ENCODE results near the gene BCL2L12. TPM values are rescaled to one million over a fixed set of nuclear protein-coding genes. Genes with fewer than 3 reads are reported as not detected.
A peak's percentile ranks its signal among the peaks of the same experiment; 100 is the strongest.

Gene BCL2L12
- total and polyA plus RNA-seq, 3 experiments from 2014 or later, result 18.9 to 70.9 (median 68.2) TPM

GRCh38 chr19:49684983-49685553, 19.3 kb downstream of the BCL2L12 start:
- ChIA-PET CTCF (interaction anchor here (0.8 kb wide), 1 partner anchor 11 kb away, joined by 3 read pairs; no protein-coding TSS in a partner anchor), POLR2A (interaction anchor here (0.5 to 0.7 kb wide), 3 partner anchors 94 to 293 kb away, joined by 3 to 7 read pairs (median 3); no protein-coding TSS in a partner anchor)
- Mint-ChIP-seq H3K36me3 (peaks cover 4 to 66% (median 9%) of the 10 kb centered on the region in 3 donors), H3K4me3 (no peak overlapping the region), H3K27ac (peak overlapping the region in 1 of 8 donors; percentile 54), H3K9me3 (no peaks in the 10 kb centered on the region), H3K27me3 (peaks cover 2 to 3% of the 10 kb centered on the region in 2 donors), H3K4me1 (peaks cover 6 to 22% (median 7%) of the 10 kb centered on the region in 3 donors)
- Histone ChIP-seq H3K9me3 (ENCODE audit: low read length) (no peaks in the 10 kb centered on the region), H3K36me3 (ENCODE audit: insufficient read depth, low read length) (peaks cover 15% of the 10 kb centered on the region), H3K4me1 (ENCODE audit: insufficient read depth, low read length) (peaks cover 12% of the 10 kb centered on the region), H3K4me3 (ENCODE audit: low read length) (no peak overlapping the region), H3K27ac (ENCODE audit: low read depth, low read length) (no peak overlapping the region), H3K27me3 (ENCODE audit: insufficient read depth, low read length, poor library complexity, severe bottlenecking) (no peaks in the 10 kb centered on the region)
- DNase-seq, result no peak

GRCh38 chr19:49685845-49686332, 20.2 kb downstream of the BCL2L12 start:
- no peak for DNase-seq
- no peaks in the 10 kb centered on the region for H3K9me3 Mint-ChIP-seq
- H3K27me3 Mint-ChIP-seq, result peaks cover 8 to 11% of the 10 kb centered on the region in 2 donors
- Histone ChIP-seq H3K4me3 (ENCODE audit: low read length) (no peak overlapping the region), H3K9me3 (ENCODE audit: low read length) (no peaks in the 10 kb centered on the region), H3K27ac (ENCODE audit: low read depth, low read length) (no peak overlapping the region), H3K36me3 (ENCODE audit: insufficient read depth, low read length) (peaks cover 15% of the 10 kb centered on the region), H3K27me3 (ENCODE audit: insufficient read depth, low read length, poor library complexity, severe bottlenecking) (no peaks in the 10 kb centered on the region), H3K4me1 (ENCODE audit: insufficient read depth, low read length) (peaks cover 13% of the 10 kb centered on the region)
- CTCF ChIA-PET, result no interaction called here
- H3K4me1 Mint-ChIP-seq, result peaks cover 9 to 22% (median 10%) of the 10 kb centered on the region in 3 donors
- H3K36me3 Mint-ChIP-seq, result peaks cover 5 to 65% (median 8%) of the 10 kb centered on the region in 3 donors
- no peak overlapping the region for H3K27ac Mint-ChIP-seq
- H3K4me3 Mint-ChIP-seq, result no peak overlapping the region
- POLR2A ChIA-PET, result interaction anchor here (0.5 to 0.6 kb wide), 2 partner anchors 95 to 294 kb away, joined by 3 to 7 read pairs; no protein-coding TSS in a partner anchor

GRCh38 chr19:49686503-49687088, 20.9 kb downstream of the BCL2L12 start:
- H3K27ac Mint-ChIP-seq, result no peak overlapping the region
- H3K9me3 Mint-ChIP-seq, result no peaks in the 10 kb centered on the region
- no peak overlapping the region for H3K4me3 Mint-ChIP-seq
- Histone ChIP-seq H3K4me3 (ENCODE audit: low read length) (no peak overlapping the region), H3K27ac (ENCODE audit: low read depth, low read length) (no peak overlapping the region), H3K4me1 (ENCODE audit: insufficient read depth, low read length) (peaks cover 17% of the 10 kb centered on the region), H3K27me3 (ENCODE audit: insufficient read depth, low read length, poor library complexity, severe bottlenecking) (no peaks in the 10 kb centered on the region), H3K36me3 (ENCODE audit: insufficient read depth, low read length) (peaks cover 15% of the 10 kb centered on the region), H3K9me3 (ENCODE audit: low read length) (no peaks in the 10 kb centered on the region)
- ChIA-PET CTCF (interaction anchor here (1.0 to 1.6 kb wide), 2 partner anchors 8 to 116 kb away, joined by 3 to 5 read pairs; no protein-coding TSS in a partner anchor), POLR2A (no interaction called here)
- peaks cover 13 to 26% (median 14%) of the 10 kb centered on the region in 3 donors for H3K4me1 Mint-ChIP-seq
- peaks cover 13 to 15% of the 10 kb centered on the region in 2 donors for H3K27me3 Mint-ChIP-seq
- H3K36me3 Mint-ChIP-seq, result peaks cover 3 to 60% (median 8%) of the 10 kb centered on the region in 3 donors
- no peak for DNase-seq

GRCh38 chr19:49687150-49687549, 21.4 kb downstream of the BCL2L12 start:
- Histone ChIP-seq H3K4me1 (ENCODE audit: insufficient read depth, low read length) (peaks cover 17% of the 10 kb centered on the region), H3K27me3 (ENCODE audit: insufficient read depth, low read length, poor library complexity, severe bottlenecking) (no peaks in the 10 kb centered on the region), H3K4me3 (ENCODE audit: low read length) (no peak overlapping the region), H3K9me3 (ENCODE audit: low read length) (no peaks in the 10 kb centered on the region), H3K27ac (ENCODE audit: low read depth, low read length) (no peak overlapping the region), H3K36me3 (ENCODE audit: insufficient read depth, low read length) (peaks cover 11% of the 10 kb centered on the region)
- no peak overlapping the region for H3K4me3 Mint-ChIP-seq
- H3K36me3 Mint-ChIP-seq, result peaks cover 3 to 55% (median 8%) of the 10 kb centered on the region in 3 donors
- DNase-seq, result no peak
- no peak overlapping the region for H3K27ac Mint-ChIP-seq
- H3K27me3 Mint-ChIP-seq, result peaks cover 13 to 16% of the 10 kb centered on the region in 2 donors
- peaks cover 13 to 27% (median 14%) of the 10 kb centered on the region in 3 donors for H3K4me1 Mint-ChIP-seq
- CTCF ChIA-PET, result interaction anchor here (1.0 to 1.6 kb wide), 2 partner anchors 8 to 117 kb away, joined by 3 to 5 read pairs; no protein-coding TSS in a partner anchor
- H3K9me3 Mint-ChIP-seq, result no peaks in the 10 kb centered on the region
- POLR2A ChIA-PET, result interaction anchor here (0.5 kb wide), 1 partner anchor 96 kb away, joined by 4 read pairs; no protein-coding TSS in a partner anchor

GRCh38 chr19:49687566-49688316, 22.0 kb downstream of the BCL2L12 start:
- Mint-ChIP-seq H3K9me3 (no peaks in the 10 kb centered on the region), H3K36me3 (peaks cover 3 to 50% (median 5%) of the 10 kb centered on the region in 3 donors), H3K27ac (no peak overlapping the region), H3K4me1 (peaks cover 14 to 31% (median 14%) of the 10 kb centered on the region in 3 donors), H3K27me3 (peaks cover 13 to 19% of the 10 kb centered on the region in 2 donors), H3K4me3 (peak overlapping the region in 1 of 7 donors; percentile 59)
- no peak overlapping the region for H3K4me3 ChIP-seq (ENCODE audit: low read length)
- peaks cover 7% of the 10 kb centered on the region for H3K36me3 ChIP-seq (ENCODE audit: insufficient read depth, low read length)
- POLR2A ChIA-PET, result interaction anchor here (0.5 kb wide), 1 partner anchor 97 kb away, joined by 4 read pairs; no protein-coding TSS in a partner anchor
- H3K27me3 ChIP-seq (ENCODE audit: insufficient read depth, low read length, poor library complexity, severe bottlenecking), result no peaks in the 10 kb centered on the region
- CTCF ChIA-PET, result interaction anchor here (1.0 to 1.6 kb wide), 2 partner anchors 9 to 117 kb away, joined by 3 to 5 read pairs; no protein-coding TSS in a partner anchor
- H3K4me1 ChIP-seq (ENCODE audit: insufficient read depth, low read length), result peaks cover 17% of the 10 kb centered on the region
- DNase-seq, result no peak
- H3K27ac ChIP-seq (ENCODE audit: low read depth, low read length), result no peak overlapping the region
- H3K9me3 ChIP-seq (ENCODE audit: low read length), result no peaks in the 10 kb centered on the region

GRCh38 chr19:49688531-49689132, 22.9 kb downstream of the BCL2L12 start:
- Histone ChIP-seq H3K9me3 (ENCODE audit: low read length) (no peaks in the 10 kb centered on the region), H3K27me3 (ENCODE audit: insufficient read depth, low read length, poor library complexity, severe bottlenecking) (no peaks in the 10 kb centered on the region), H3K4me3 (ENCODE audit: low read length) (no peak overlapping the region), H3K27ac (ENCODE audit: low read depth, low read length) (no peak overlapping the region), H3K4me1 (ENCODE audit: insufficient read depth, low read length) (peaks cover 17% of the 10 kb centered on the region), H3K36me3 (ENCODE audit: insufficient read depth, low read length) (peaks cover 7% of the 10 kb centered on the region)
- H3K36me3 Mint-ChIP-seq, result peaks cover 3 to 43% (median 5%) of the 10 kb centered on the region in 3 donors
- H3K4me3 Mint-ChIP-seq, result no peak overlapping the region
- peaks cover 17 to 19% of the 10 kb centered on the region in 2 donors for H3K27me3 Mint-ChIP-seq
- ChIA-PET POLR2A (no interaction called here), CTCF (no interaction called here)
- no peak overlapping the region for H3K27ac Mint-ChIP-seq
- peaks cover 14 to 31% (median 14%) of the 10 kb centered on the region in 3 donors for H3K4me1 Mint-ChIP-seq
- no peak for DNase-seq
- no peaks in the 10 kb centered on the region for H3K9me3 Mint-ChIP-seq
